ENCODE measurements around the gene CSNK2A3. TPM values are rescaled to one million over a fixed set of nuclear protein-coding genes. Genes with fewer than 3 reads are reported as not detected.

Gene CSNK2A3
- total and polyA plus RNA-seq, 10 of the 15 experiments (the other 5 are each of a cell fraction or from before 2014, with no cell fraction given), result 0.68 to 6.2 (median 1.4) TPM

- ATAC-seq, result peak; percentile 65
- POLR2A ChIA-PET, result no interaction called here
- in situ Hi-C loops (cut with MboI) (no loop called here), intact Hi-C loops (cut with micrococcal nuclease; ENCODE audit: unreplicated experiment) (loop anchor here (2.0 kb wide), 1 partner anchor 386 kb away; no protein-coding TSS in a partner anchor)
- no peak overlapping the region for H3K9ac ChIP-seq (ENCODE audit: control insufficient read depth, insufficient read depth, low read length)
- no peak overlapping the region for H3K4me3 ChIP-seq
- no peaks in the 10 kb centered on the region for H3K79me2 ChIP-seq (ENCODE audit: control insufficient read depth, insufficient read depth, low read length)
- no peaks in the 10 kb centered on the region for H4K20me1 ChIP-seq (ENCODE audit: control insufficient read depth, insufficient read depth)
- H3K4me1 ChIP-seq (ENCODE audit: control insufficient read depth, insufficient read depth, low read length), result no peaks in the 10 kb centered on the region
- H2AFZ ChIP-seq (ENCODE audit: control insufficient read depth, low read depth, low read length), result no peak overlapping the region
- CTCF ChIA-PET, result interaction anchor here (0.8 to 2.7 kb wide), 7 partner anchors 12 to 608 kb away, joined by 3 to 19 read pairs (median 6); no protein-coding TSS in a partner anchor
- no peak for FAIRE-seq
- no peak for TF ChIP-seq ZBTB40 (IDR thresholded peaks at IDR 0.05; ENCODE audit: borderline replicate concordance)
- TF ChIP-seq ATF2 (IDR thresholded peaks at IDR 0.05; ENCODE audit: low read length), result no peak
- TF ChIP-seq PBX3 (IDR thresholded peaks at IDR 0.05; ENCODE audit: insufficient replicate concordance, low read depth, low read length), result no peak
- no peak for TF ChIP-seq IRF3 (IDR thresholded peaks at IDR 0.05)
- no peak for TF ChIP-seq PAX5 (IDR thresholded peaks at IDR 0.05; ENCODE audit: borderline replicate concordance, low read depth, low read length)
- TF ChIP-seq MYB (IDR thresholded peaks at IDR 0.05; ENCODE audit: borderline replicate concordance, low read depth, low read length), result no peak
- peak; percentile 19 to 41 (median 21); a peak in 2 of 6 replicates for TF ChIP-seq CTCF (IDR thresholded peaks at IDR 0.05 in 2 of 3, conservative IDR thresholded peaks at IDR 0.05 in 1 of 3; ENCODE audit: control insufficient read depth in 2 of 3, extremely low read depth in 1 of 3, insufficient read depth in 1 of 3, low read depth in 3 of 3, low read length in 3 of 3)
- peak; percentile 26; the same call in 1 of the 2 replicates for TF ChIP-seq SMC3 (IDR thresholded peaks at IDR 0.05; ENCODE audit: borderline replicate concordance, low read length)
- no peak overlapping the region for H3K27ac ChIP-seq (ENCODE audit: control insufficient read depth, insufficient read depth)
- no peaks in the 10 kb centered on the region for H3K27me3 ChIP-seq (replicated peaks in 1 of 2; ENCODE audit: control insufficient read depth in 2 of 2, insufficient read depth in 2 of 2, low read length in 1 of 2)
- BruUV-seq (replicated peaks), result no TSS peak
- no peak overlapping the region for H3K4me2 ChIP-seq (ENCODE audit: control insufficient read depth, insufficient read depth)
- no peaks in the 10 kb centered on the region for H3K9me3 ChIP-seq (replicated peaks; ENCODE audit: control insufficient read depth, insufficient read depth, low read length)
- no peaks in the 10 kb centered on the region; a peak in 2 of 4 replicates for H3K36me3 ChIP-seq (ENCODE audit: control insufficient read depth in 2 of 2, insufficient read depth in 2 of 2, low read length in 1 of 2)
- RAD21 ChIA-PET (ENCODE audit: unreplicated experiment), result interaction anchor here (1.0 to 3.0 kb wide), 3 partner anchors 234 to 387 kb away, joined by 3 to 12 read pairs (median 4); no protein-coding TSS in a partner anchor
- DNase-seq (ENCODE audit: low read depth, low spot score), result no peak
- 13% methylated on average over 9 of the region's 9 CpGs for WGBS (ENCODE audit: insufficient coverage, insufficient replicate concordance, low lambda C conversion rate, missing lambda C conversion rate)
- SMC1A ChIA-PET (ENCODE audit: uncharacterized antibody, unreplicated experiment), result interaction anchor here (1.0 to 2.2 kb wide), 5 partner anchors 10 to 373 kb away, joined by 3 to 5 read pairs (median 4); no protein-coding TSS in a partner anchor
Observed at GRCh38 chr11:11400635-11401232, 47.7 kb upstream of the CSNK2A3 start.

All from GM12878 (cell line).